GM19324 (cell line): Measurements from ENCODE around the gene BIN1.
"Not testable (repeated sequence)": the region's sequence is repeated elsewhere in the genome, so short reads cannot be mapped to it uniquely, and the experiment has no call there.

ENCODE experiments used
- ATAC-seq: cut with Tn5 transposase; IDR thresholded peaks from one replicate; pipeline ENCODE4 v1.9.1; 2021; ENCODE audit warnings: mild to moderate bottlenecking, moderate library complexity; ENCODE audit not compliant: unreplicated experiment, low FRiP score

Gene BIN1

GRCh38 chr2:127134833-127135830, 28.2 kb upstream of the BIN1 start:
- ATAC-seq, result no peak

DNA sequence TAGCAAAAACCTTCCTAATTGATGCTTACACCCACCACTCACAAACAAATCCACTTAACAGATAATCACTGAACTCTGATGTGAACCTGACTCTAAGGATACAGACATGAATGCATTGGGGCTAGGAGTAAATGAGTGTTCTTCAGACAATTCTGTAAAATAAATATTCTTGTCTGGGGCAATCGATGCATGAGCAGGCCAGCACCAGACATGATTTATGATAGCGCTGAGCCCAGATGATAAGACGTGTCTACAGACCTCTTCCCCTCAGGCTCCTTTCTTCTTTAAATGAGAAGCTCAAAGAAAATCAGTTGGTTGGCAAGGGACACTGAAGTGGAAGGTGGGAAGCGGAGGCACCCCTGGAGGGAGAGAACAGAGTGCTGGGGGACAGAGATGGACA, 27.3 kb upstream of the BIN1 start:
- no peak for ATAC-seq

DNA sequence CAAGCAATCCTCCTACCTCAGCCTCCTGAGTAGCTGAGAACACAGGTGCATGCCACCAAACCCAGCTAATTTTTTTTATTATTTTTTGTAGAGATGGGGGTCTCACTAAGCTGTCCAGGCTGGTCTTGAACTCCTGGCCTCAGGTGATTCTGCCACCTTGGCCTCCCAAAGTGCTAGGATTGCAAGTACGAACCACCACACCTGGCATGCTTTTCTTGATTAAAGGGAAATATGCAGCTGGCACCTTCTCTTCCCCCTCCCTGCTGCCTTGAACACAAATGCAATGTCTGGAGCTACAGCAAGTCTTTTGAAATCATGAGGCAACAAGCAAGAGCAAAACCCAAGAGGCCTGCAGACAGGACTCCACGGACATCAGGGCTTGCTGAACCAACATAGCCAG, 26.8 kb upstream of the BIN1 start:
- ATAC-seq, result no peak

- ATAC-seq, result no peak
These were observed 23.5 kb upstream of the BIN1 start for GRCh38 chr2:127130421-127130820.

DNA sequence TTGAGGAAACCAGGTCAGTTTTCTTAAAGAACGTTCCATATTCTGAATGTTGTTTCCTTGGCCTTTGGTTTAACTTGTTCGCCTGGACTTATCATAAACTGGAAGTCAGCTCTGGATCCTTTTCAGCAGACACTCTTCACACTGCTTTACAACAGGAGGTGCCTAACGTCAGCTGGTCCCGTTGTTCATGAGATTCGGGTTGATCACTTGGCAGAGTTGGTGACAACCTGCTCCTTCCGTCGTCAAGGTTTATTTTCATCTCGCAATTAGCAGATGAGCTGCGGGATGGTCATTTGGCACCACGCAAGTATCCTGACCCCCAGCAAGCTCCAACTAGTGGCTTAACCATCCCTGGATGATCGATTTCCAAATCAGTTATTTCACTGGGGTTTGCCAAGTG, 23.0 kb upstream of the BIN1 start:
- ATAC-seq, result no peak

DNA sequence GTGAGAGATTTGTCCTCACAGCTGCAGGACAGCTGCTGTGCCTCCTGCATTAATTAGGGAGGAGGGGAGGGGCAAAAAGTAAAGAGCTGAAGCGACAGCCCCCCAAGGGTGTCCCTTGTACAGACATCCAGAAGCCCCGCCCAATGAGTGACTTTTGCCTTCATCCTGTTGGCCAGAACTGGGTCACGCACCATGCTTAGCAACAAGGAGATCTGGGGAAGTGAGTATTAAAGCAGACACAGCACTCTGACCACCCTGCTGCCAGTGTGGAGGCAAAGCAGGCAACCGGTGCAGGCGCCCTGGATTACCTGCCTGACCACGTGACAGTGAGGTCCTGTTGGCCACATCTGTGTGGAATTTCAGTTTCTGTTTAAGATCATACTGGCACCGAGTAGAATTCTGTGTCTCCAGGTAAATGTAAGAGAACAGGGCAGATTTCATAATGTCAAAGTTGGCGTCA, 21.5 kb upstream of the BIN1 start:
- peak; percentile 99 for ATAC-seq

GRCh38 chr2:127125821-127126220, 18.9 kb upstream of the BIN1 start:
- no peak for ATAC-seq

- no peak for ATAC-seq
These were observed 17.5 kb upstream of the BIN1 start for GRCh38 chr2:127124426-127124825.

GRCh38 chr2:127122361-127123027, 15.5 kb upstream of the BIN1 start:
- no peak for ATAC-seq

GRCh38 chr2:127121776-127122176, 14.8 kb upstream of the BIN1 start:
- ATAC-seq, result no peak

DNA sequence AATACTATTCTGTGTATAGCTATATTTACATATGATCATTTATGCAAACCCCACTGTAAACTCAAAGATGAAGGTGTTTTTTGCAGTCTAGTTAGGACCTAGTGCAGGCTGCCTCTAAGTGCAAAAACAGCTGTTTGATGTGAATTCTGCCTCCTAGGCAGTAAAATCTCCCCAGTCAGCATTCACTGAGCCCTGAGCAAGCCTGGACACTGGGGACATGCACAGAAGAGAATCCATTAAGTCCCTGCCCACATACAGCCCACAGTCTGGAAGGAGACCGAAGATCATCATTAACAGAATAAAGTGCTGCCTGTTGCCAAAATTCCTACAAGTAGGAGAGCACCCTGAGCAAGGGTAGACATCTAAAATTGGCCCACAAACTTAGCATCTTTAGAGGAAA, 14.4 kb upstream of the BIN1 start:
- no peak for ATAC-seq

DNA sequence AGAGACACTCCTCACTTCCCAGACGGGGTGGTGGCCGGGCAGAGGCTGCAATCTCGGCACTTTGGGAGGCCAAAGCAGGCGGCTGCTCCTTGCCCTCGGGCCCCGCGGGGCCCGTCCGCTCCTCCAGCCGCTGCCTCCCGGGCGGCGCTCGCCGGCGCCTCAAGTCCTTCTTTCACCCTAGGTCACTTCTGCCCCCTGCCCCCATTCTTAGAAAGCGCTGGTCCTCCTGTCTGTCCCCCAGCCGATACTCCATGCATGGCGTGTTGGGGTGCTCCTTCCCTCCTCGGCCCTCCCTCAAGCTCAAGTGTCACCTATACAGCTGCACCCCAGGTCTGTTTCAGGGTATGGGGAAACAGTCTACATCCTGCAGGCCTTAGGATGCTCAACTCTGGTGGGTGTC, 13.5 kb upstream of the BIN1 start:
- not testable (repeated sequence) for ATAC-seq

DNA sequence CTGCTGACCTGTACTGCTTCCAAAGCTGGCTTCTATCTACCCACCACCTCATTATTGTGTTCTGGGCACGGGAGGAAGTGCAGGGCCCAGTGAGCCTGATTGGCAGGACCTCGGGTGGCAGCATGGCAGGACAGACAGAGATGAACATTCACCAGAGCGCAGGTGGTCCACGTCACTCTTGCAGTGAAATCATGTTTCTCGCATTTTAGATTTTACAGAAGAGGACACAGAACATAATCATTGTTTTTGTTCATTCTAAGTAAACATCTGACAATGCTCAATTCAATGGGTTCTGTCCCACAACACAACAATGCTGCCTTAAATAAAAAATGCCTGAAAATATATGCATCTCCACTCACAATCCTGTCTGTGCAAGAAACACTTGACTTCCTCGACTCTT, 11.5 kb upstream of the BIN1 start:
- no peak for ATAC-seq

DNA sequence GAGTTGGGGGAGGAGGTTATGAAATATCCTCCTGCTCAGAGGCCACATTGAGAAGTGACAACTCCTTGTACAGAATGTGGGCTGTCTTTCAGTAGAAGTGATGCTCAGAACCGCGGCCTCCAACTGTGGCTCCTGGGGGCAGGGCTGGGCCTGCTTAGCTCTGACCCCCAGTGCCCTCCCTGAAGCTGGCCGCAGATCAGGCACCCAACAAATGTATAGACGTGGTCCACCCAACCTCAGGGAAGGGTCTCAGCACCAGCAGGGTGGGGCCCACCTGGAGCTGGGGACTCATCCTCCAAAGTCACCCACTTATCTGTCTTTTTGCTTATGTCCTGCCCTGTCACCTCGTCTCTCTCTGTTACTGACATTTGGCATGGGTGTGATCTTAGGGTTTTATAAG, 11.1 kb upstream of the BIN1 start:
- ATAC-seq, result no peak

DNA sequence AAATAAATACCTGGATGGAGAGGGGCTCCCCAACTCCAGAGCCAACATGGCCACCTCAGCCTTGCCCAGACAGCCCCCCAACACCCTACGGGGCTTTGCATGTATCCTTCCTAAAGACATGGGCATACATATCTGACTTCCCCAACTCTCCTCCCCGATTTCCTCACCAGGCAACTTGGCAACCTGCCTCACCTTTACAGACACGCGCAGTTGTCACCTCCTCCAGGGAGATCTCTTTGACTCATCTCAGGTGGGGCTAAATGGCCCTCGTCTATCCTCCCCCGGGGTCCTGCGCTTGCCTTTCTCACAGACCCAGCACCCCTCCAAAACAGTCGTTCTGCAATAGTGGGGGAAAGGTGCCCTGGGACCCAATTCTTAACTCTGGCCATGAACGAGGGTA, 10.6 kb upstream of the BIN1 start:
- no peak for ATAC-seq

- no peak for ATAC-seq
These were observed 8.7 kb upstream of the BIN1 start for GRCh38 chr2:127115471-127116199.

- no peak for ATAC-seq
These were observed 4.0 kb upstream of the BIN1 start for GRCh38 chr2:127110985-127111384.

GRCh38 chr2:127108090-127108523, 1.2 kb upstream of the BIN1 start:
- no peak for ATAC-seq

DNA sequence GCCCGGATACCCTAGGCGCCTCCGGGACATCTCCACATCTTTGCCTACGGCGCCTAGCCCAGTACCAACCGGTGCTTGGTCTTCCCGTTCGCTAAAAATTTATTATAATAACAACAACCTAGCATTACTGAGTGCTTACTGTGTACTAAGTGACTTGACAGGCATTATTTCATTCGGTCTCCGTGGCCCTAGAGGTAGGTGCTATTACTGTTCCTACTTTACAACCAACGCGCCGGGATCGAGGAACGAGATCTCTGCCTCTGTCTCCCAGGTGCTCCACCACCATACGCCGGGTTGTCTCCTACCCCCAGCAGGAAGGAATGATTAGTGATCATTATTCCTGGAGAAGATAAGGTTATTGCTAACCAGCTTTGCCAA, 657 bp upstream of the BIN1 start:
- ATAC-seq, result peak; percentile 5

DNA sequence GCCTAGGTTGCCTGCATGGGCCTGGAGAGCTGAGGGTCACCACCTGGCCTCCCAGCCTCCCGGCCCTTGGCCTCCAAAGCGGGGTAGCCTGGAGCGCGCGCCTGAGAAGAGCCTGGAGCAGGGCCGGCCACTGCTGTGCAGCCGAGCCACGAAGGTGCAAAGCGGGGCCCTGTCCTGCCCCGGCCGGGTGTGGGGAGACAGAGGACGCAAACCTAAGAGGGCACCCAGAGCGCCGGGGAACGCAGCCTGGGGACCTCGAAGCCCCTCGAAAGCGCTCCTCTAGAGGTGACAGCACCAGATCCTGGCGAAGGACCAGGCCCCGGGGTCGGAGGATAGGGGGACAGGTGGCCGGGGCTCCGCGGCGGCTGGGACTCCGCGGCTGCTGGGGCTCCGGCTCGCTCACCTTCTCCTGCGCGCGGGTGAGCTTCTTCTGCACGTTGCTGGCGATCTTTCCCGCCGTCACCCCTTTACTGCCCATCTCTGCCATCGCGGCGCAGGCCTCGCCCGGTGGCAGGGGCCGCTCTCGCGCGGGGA, 430 bp downstream of the BIN1 start:
- ATAC-seq, result peak; percentile 29
